GM18861 (cell line): ENCODE data around the gene TCIRG1.
"Not testable (repeated sequence)": the region's sequence is repeated elsewhere in the genome, so short reads cannot be mapped to it uniquely, and the experiment has no call there.

Source experiments
- ATAC-seq: cut with Tn5 transposase; IDR thresholded peaks from one replicate; pipeline ENCODE4 v1.9.1; 2021; ENCODE audit not compliant: unreplicated experiment

TCIRG1 gene

GRCh38 chr11:68077617-68078582, 39.1 kb downstream of the TCIRG1 start:
- no peak for ATAC-seq

- no peak for ATAC-seq
Measured at GRCh38 chr11:68080860-68081259, 42.0 kb downstream of the TCIRG1 start.

GRCh38 chr11:68081691-68082090, 42.9 kb downstream of the TCIRG1 start:
- no peak for ATAC-seq

GRCh38 chr11:68082481-68082880, 43.7 kb downstream of the TCIRG1 start:
- no peak for ATAC-seq

GRCh38 chr11:68083517-68083916, 44.7 kb downstream of the TCIRG1 start:
- ATAC-seq, result no peak

GRCh38 chr11:68089679-68090078, 50.9 kb downstream of the TCIRG1 start:
- no peak for ATAC-seq

GRCh38 chr11:68090287-68090686, 51.5 kb downstream of the TCIRG1 start:
- ATAC-seq, result no peak

- ATAC-seq, result peak; percentile 60
Measured at GRCh38 chr11:68090706-68091105, 51.9 kb downstream of the TCIRG1 start.

- no peak for ATAC-seq
Measured at GRCh38 chr11:68092411-68092810, 53.6 kb downstream of the TCIRG1 start.

GRCh38 chr11:68092946-68093345, 54.1 kb downstream of the TCIRG1 start:
- ATAC-seq, result not testable (repeated sequence)

- ATAC-seq, result no peak
Measured at GRCh38 chr11:68093565-68093964, 54.7 kb downstream of the TCIRG1 start.

GRCh38 chr11:68096962-68097361, 58.1 kb downstream of the TCIRG1 start:
- ATAC-seq, result no peak

GRCh38 chr11:68099057-68099456, 60.2 kb downstream of the TCIRG1 start:
- ATAC-seq, result no peak

- ATAC-seq, result no peak
Measured at GRCh38 chr11:68099474-68100405, 60.9 kb downstream of the TCIRG1 start.
